PFSK-1 (cell line): Measurements from ENCODE around the gene PDE2A.

ENCODE experiments used
- POLR2AphosphoS5 ChIP-seq: IDR thresholded peaks from 2 replicates; pipeline ENCODE4 v1.6.1; 2012; ENCODE audit warnings: low read depth, mild to moderate bottlenecking, control low read depth, low read length, moderate library complexity
- REST ChIP-seq, 2 experiments: IDR thresholded peaks; 2 replicates each; pipeline versions ENCODE4 v1.6.1 to v1.8.0; 2011 to 2012; ENCODE audit warnings: low read depth in 2 of 2, low read length in 2 of 2, control low read depth in 1 of 2, inconsistent platforms in 1 of 2, mild to moderate bottlenecking in 1 of 2, moderate library complexity in 1 of 2; ENCODE audit not compliant: insufficient read depth in 1 of 2
- SIN3A ChIP-seq: IDR thresholded peaks from 2 replicates; pipeline ENCODE4 v1.6.1; 2012; ENCODE audit warnings: mild to moderate bottlenecking, low read length, moderate library complexity, borderline replicate concordance; ENCODE audit not compliant: insufficient read depth
- TAF1 ChIP-seq: IDR thresholded peaks from 2 replicates; pipeline ENCODE4 v1.6.1; 2012; ENCODE audit warnings: low read length, control low read depth, borderline replicate concordance; ENCODE audit not compliant: insufficient read depth

GRCh38 chr11:72631806-72632731 lies 42.2 kb downstream of the PDE2A start:
- TF ChIP-seq POLR2AphosphoS5 (no peak), SIN3A (no peak), REST (IDR thresholded peaks at IDR 0.05; ENCODE audit: insufficient read depth in 1 of 2, low read depth in 2 of 2, low read length in 2 of 2) (no peak), TAF1 (no peak)
